ENCODE measurements around the gene CFAP74.

Gene CFAP74, protein sequence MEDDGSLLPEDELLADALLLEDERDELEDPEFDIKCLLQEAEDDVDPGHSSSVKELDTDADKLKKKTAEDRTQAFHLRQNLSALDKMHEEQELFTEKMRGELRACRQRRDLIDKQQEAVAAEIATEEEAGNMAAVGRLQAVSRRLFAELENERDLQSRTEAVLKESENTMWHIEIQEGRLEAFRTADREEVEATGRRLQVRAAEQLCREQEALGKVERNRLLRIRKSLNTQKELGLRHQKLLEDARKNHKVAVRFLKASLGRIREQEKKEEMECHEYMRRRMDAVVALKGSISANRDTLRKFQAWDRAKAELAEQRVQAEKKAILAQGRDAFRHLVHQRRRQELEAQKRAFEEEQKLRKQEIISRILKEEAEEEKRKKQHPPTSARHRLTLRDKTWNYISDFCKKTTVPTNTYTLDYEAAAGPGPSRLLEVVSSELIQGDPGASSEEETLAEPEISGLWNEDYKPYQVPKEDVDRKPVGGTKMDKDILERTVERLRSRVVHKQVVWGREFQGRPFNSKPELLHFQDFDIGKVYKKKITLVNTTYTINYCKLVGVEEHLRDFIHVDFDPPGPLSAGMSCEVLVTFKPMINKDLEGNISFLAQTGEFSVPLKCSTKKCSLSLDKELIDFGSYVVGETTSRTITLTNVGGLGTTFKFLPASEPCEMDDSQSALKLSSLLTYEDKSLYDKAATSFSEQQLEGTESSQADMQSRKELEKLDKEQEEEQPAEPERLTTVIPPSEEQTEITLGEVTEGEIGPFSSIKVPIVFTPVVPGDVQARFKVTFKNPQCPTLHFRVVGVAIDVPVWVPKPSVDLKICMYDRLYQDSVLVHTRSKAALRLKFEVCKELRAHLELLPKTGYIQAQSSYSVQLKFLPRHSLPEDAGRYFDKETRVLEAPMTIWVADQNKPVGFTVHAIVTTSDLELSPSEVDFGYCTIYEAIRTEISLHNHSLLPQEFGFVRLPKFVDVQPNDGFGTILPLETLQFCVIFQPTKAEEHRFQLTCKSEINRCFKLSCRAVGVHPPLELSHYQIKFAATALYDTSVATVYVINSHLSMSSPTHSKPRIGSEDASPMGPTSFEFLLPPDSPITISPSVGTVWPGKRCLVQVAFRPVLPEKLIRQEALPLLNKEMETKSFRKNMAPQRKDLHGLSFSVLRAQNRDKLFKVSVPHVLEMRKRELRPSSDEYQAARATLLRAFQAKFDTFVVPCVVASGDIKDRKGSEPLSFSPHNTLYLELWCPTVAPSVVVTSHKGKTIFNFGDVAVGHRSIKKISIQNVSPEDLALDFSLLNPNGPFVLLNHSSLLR (N-terminal part only)

DNA sequence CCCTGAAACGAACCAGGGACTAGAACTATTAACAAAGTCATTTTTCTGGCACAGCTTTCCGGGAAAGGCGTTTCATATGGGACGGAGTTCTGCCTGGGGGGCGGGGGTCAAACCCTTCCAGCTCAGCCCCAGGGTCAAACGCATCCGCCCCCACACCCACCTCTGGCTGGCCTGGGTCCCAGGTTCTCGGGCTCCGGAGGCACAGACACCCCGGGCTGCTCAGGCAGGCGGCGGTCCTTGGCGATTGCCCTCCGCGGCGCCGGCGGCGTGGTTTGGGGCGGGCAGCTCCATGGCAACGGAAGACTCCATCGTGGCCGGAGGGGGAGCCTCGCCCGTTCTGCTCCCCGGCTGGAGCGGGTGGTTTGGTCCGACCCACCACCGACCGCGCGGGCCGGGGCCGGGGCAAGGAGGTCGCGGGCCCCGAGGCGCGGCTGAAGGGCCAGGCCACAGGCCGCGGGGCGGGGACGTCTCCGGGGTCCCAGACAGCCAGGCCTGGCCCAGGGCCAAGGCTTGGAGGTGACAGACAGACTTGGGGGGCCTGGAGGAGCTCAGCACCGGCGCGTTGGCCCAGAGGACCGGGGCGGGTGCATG lies at the start of gene CFAP74:
TSS of gene CFAP74 (minus strand) at position 246 of the 591 bp plus-strand sequence. CDS start 12,830 bp downstream, outside the sequence.
- H3K4me3 ChIP-seq, result no peak within 1 kb of the TSS
- no peak within 1 kb of the TSS for H3K27ac ChIP-seq

DNA sequence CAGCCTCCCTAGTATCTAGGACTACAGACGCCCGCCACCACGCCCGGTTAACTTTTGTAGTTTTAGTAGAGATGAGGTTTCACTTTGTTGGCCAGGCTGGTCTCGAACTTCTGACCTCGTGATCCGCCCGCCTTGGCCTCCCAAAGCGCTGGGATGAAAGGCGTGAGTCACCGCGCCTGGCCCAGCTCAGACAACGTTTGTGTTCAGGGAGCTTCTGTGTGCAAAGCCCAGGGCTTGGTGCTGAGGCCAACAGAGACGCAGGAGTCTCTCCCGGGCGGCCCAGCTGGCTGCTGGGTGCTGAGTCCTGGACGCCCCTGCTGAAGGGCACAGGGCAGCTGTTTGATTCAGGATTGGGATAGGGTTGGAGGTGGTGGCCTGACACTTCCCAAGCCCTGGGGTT lies 49.6 kb upstream of the CFAP74 start:
- H3K4me3 ChIP-seq, result no peak overlapping the region

DNA sequence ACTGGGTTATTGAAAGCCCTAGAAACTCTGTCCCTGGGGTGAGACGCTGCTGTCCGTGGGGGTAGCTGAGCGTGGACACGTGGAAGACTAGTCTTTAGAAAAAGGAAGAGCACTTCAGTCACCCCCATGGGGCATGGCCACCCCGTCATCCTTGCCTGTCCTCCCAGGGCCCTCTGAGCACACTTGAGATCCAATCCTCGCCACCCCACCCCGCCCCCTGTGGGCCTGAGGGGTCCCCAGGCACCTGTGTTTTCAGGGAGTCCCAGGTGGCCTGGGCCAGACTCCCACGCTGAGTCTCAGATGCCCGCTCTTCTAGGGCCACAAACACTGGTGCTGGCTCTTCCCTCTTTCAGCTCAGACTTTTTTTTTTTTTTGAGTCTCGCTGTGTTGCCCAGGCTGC lies 49.2 kb upstream of the CFAP74 start:
- no peak overlapping the region for H3K27ac ChIP-seq
- H3K4me3 ChIP-seq, result no peak overlapping the region

More for the DNA sequence above, 49.6 kb upstream of the CFAP74 start:
- no peak overlapping the region for H3K27ac ChIP-seq

DNA sequence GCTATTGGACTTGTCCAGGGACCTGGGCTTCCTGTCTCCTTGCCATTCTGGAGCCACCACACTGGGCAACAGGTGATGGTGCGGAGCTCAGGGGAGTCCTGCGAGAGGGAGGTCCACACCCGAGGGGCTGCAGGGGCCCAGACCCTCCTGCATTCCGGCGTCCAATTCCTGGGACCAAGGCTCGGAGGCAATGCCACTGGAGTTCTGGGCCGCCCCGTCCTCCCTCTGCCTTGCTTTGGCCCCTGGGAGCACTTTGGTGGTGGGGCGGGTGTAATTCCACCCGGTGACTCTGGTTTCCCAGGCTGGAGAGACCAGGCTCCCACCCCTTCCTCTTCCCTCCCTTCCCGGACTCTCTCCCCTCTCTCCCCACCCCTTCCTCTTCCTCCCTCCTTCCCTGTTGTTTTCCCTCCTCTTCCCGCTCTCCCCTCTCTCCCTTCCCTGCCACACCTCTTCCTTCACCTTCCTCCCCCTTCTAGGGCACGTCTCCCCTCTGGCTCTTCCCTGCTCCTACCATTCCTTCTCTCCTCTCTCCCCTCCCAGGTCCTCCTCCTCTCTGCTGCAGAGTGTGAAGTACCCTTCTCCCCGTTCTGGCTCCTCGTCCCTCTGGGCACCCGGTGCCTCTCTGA lies 48.6 kb upstream of the CFAP74 start:
- H3K27ac ChIP-seq, result no peak overlapping the region
- H3K4me3 ChIP-seq, result no peak overlapping the region

DNA sequence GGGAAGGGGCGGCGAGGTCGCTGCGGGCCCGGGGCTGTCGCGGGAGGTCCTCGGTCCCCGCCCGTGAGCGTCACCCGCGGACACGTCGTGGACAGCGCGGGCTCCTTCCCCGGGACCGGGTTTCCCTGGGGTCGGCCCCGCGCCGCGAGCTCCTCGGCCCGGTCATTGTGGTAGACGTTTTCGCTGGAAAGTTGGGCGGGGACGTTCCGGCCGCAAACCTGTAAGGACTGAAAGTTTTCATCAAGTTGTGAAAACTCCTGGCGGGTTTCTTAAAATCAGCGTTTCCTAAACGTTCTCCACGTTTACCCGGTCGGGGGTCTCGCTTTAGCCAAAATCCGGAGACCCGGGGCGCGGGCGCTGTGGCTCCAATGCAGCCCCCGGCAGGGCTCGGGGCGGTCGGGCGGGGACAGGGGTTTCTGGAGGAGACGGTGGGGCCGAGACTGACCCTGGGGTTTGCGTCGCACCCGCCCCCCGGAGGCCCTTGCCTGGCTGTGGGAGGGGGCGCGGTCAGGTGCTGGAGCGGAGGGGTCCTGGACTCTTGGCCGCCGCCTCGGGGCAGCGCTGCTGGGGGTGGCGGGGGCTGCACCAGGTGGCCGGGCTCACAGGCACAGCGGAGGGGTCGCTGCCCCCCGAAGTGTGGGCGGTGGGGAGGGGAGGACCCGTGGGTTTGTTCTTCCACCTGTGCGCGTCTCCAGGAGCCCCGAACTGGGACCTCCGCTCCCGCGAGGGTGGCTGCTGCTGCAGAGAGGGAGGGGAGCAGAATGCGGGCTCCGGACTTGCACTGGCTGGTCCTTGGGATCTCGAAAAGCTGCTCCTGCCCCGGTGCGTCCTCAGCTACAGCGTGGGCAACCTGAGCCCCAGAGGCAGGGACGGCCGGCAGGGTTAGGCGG lies 47.5 kb upstream of the CFAP74 start:
- Histone ChIP-seq H3K27ac (peak overlapping the region in 17 of 21 experiments; percentile 26 to 82 (median 68)), H3K4me3 (peak overlapping the region; percentile 44 to 85 (median 68))

DNA sequence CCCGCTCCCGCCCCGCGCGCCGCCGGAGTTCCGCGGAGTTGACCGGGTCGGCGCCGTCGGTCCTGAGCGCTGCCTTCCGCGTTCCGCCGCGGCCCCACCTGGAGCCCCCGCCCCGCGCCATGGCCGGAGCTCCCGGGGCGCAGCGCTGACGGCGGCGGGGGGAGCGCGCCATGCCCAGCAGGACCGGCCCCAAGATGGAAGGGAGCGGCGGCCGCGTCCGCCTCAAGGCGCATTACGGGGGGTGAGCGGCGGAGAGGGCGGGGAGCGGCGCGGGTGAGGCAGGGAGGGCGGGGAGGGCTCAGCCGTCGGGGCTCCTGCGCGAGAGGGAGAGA lies 46.8 kb upstream of the CFAP74 start:
- Histone ChIP-seq H3K4me3 (peak overlapping the region; percentile 44 to 85 (median 68)), H3K27ac (peak overlapping the region in 17 of 21 experiments; percentile 26 to 82 (median 68))

DNA sequence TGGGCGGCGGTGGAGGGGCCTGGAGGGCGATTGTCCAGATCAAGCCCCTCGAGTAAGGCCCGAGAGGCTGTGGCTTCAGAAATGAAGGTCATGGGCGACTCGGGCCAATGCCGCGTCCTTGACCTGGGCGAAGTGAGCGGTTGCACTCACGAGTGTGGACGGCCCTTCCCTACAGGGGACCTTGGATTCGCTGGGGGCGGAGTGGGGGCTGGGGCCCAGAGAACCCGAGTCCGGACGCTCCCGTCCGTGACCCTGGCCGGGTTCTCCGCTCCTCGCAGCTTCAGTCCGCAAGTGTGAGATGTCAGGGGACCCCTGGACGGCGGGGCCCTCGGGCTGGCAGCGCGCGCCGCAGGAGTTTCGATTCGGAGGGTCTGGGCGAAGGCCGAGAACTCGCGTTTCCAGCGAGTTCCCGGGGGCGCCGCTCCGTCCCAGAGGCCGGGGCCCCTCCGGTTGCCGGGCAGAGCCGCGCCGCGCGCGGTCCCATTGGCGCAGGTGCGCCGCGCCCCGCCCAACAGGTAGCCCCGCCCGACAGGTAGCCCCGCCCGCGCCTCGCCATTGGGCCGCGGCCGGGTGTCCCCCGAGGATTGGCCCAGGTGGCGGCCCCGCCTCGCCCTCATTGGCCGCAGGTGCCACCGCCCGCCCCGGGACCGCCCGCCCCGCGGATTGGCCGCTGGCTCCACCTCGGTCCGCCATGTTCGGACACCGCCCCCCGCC lies 46.3 kb upstream of the CFAP74 start, which contains the start of gene PRKCZ:
TSS of gene PRKCZ (plus strand) at position 694 of the 714 bp plus-strand sequence. CDS start 220 bp downstream, outside the sequence.
- Histone ChIP-seq H3K4me3 (peak within 1 kb of the TSS; percentile 44 to 85 (median 68)), H3K27ac (peak within 1 kb of the TSS in 19 of 21 experiments; percentile 49 to 85 (median 72))

DNA sequence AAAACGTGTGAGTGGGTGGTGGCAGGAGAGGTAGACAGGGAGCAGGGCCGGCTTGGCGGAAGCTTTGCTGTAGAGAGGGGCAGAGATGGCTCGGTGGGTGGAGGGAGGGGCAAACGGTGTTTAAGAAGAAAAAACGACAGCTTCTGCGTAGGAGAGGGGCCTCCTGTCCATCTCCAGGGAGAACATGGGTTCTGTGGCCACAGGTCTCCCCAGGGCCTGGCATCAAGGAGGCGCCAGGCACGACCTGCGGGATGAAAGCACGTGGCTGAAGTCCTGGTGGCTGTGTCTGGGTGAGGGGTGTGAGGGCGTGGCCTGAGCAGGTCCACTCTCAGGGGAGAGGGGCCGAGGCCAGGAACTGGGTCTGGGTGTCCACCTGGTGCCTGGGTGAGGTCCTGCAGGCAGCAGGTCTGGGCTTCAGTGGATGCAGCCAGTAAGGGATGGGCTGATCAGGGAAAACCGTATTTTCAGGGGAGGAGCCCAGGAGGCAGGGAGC lies 45.7 kb upstream of the CFAP74 start:
- H3K27ac ChIP-seq, result peak overlapping the region in 10 of 21 experiments; percentile 58 to 85 (median 72)

DNA sequence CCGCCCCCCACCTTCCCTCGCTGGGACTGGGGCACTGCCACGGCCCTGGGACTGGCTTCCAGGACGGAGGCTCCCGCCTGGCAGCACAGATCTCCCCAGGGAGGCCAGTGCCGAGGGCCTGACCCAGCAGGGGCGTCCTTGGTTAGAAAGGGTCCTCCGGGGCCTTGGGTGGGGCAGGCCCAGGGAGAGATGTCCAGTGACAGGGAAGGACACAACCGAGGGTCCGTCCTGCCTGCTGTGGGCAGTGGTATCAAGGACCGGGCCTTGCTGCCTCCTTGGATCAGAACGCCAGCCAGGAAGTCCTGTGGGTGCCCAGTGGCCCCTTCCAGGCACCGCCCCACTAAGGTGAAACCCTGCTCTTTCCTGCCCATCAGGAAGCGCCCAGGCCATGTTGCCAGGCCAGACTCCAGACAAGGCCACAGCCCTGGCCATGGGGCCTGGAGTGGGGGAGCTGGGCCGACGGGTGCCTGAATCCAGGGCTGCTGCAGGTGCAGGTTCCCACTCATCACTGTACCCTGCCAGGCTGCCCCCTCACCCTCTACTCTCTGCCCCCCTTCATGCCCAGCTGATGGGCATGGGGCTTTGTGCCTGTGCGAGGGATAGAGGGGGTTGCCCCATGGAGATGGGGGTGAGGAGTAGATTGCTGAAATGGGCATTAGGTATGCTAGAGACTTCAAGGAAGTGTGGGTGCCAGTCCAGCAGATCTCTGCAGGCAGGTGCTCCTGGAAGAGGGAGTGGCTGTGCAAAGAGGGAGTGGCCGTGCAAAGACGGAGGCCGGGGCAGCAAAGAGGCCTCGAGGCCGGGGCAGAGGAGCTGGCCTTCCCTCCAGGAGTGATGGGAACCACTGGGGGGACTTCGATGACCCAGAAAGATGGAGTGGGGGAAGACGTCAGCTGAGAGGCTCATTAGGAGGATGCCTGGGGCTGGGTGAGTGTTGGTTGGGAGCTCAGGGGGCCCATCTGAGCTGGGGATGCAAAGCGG lies 44.5 kb upstream of the CFAP74 start:
- no peak overlapping the region for H3K27ac ChIP-seq
- no peak overlapping the region for H3K4me3 ChIP-seq

More for the DNA sequence above, 45.7 kb upstream of the CFAP74 start:
- peak overlapping the region; percentile 44 to 85 (median 68) for H3K4me3 ChIP-seq

DNA sequence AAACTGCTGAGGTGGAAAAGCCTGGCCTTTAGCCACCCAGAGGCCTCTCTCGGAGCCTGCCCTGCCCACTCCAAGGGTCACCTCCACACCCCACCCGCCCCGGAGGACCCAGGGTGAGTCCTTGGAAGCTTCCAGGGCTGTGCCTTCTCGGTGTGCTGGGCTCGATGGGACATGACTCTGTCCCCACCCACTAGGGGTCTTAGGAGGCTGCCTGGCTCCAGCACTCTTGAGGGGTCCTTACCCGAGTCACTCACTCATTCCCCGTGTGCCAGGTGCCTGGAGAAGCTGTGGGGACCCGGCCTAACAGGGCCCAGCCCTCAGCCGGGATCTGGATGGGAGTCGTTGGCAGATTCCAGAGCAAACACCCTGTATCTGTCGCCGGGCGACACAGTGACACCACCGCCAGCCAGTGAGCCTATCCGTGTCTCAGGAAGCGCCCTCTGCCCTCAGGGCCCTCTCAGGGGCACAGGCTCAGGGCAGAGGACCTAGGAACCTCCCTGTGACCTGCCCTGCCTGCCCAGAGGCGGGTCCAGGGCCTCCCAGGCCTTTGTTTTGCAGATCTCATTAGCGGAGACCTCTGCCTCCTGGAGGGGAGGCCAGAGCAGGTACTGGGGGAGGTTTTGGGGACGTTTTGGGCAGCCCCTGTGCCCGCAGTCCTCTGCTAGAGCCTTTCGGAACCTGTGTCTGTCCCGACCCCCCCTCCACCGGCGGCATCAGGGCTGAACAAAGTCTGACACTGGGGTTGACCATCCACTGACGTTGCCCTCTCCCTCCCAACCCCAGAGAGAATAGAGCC lies 43.6 kb upstream of the CFAP74 start:
- H3K4me3 ChIP-seq, result no peak overlapping the region
- peak overlapping the region in 1 of 21 experiments; percentile 10 for H3K27ac ChIP-seq

DNA sequence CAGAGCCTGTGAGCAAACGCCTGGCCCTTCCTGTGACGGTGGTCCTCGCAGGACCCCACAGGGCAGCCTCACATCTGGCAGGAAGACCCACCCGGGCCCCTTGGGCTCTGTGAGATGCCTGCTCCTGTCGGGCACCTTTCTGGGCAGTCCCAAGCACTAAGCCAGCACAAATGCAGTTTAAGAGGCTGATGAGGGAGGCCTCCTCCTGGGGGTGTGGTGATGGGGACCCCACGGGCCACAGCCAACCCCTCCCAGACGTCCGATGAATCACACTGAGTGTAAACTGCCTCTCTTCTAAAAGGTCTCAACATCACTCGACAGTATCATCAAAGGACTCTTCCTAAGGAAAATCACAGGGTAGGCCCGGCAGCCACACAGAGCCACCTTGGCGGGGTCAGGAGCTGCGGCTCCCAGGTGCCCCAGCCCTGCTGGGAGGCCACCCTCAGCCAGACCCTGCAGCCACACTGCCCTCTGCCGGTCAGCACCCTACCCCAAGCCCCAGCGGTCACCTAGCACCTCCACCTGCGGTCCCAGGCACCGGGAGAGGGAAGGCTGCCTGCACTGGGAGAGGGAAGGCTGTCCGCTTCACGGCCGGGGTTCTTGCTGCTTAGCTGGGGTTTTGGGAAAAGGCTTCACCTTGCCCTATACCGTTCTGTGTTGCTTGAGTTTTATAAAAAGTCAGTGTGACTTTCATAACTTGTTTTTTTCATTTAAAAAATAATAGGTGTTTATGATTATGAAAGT lies 42.8 kb upstream of the CFAP74 start:
- H3K27ac ChIP-seq, result peak overlapping the region in 2 of 21 experiments; percentile 10 to 24
- H3K4me3 ChIP-seq, result no peak overlapping the region

DNA sequence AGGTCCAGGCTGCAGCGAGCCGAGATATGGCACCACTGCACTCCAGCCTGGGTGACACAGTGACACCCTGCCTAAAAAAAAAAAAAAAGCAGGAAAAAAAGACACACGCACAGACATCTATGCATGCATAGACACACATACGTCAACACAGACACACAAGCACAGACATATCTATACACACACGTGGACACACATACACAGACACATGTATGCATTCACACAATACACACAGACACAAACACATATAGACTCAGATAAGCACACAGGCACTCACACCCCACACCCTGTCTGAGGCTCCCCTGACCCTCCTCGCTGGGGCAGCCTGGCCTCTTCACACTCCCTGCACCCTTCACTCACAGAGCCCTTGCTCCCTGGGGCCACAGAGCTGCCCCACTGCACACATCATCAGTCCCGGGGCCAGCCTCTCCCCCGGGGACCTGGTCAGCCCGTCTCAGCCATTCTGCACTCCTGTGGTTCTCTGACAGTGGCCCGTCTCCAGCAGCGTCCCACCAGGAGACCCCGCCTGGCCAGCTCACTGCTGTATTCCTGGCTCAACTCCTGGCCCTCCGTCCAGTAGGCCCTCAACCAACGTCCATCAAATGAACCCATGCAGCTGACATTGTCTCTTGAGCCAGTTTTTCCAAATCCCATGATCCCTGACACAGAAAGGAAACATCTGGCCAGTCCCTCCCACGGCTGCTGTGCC lies 42.0 kb upstream of the CFAP74 start:
- Histone ChIP-seq H3K4me3 (no peak overlapping the region), H3K27ac (peak overlapping the region in 1 of 21 experiments; percentile 24)

DNA sequence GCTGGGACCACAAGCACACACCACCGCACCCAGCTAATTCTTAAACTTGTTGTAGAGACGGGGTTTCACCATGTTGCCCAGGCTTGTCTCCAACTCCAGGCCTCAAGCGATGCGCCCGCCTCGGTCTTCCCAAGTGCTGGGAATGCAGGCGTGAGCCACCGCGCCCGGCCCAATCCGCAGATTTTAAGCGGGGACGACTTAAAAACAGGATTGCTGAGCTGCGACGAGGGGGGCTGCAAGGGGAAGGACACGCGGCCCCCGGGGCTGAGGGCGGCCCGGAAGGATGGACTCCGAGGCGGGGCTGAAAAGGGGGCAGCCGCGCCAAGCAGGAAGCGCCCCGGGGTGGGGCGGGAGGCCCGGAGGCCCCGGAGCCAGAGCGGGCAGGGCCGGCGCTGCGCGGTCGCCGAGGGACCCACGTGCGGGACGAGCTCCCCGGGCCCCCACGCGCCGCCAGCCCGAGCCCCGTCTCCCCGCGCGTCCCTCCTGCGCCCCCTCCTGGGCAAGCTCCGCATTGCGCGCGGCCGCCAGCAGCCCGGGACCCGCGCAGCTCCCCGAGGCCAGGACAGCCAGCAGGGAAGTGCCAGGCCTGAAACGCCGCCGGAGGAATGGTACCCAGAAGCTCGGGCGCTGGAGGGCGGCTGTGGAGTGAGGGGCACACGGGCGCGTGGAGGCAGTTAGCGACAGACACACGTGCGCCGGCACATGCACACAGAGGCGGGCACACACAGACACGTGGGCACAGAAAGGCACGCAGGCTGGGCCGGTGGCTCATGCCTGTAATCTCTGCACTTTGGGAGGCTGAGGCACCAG lies 41.1 kb upstream of the CFAP74 start:
- H3K4me3 ChIP-seq, result peak overlapping the region in 6 of 7 experiments; percentile 8 to 27 (median 18)
- peak overlapping the region in 5 of 21 experiments; percentile 14 to 49 (median 41) for H3K27ac ChIP-seq
